HUES48 (cell line): ENCODE measurements around the gene TTC38.

Source experiments
- H3K27ac ChIP-seq: one replicate; pipeline ENCODE4 v1.7.0; 2013; ENCODE audit warnings: low read depth, low read length, inconsistent platforms
- H3K27me3 ChIP-seq: 2 replicates; pipeline ENCODE4 v1.6.1; 2013; ENCODE audit warnings: mild to moderate bottlenecking, low read length; ENCODE audit not compliant: control insufficient read depth, insufficient read depth
- H3K36me3 ChIP-seq: 2 replicates; pipeline ENCODE4 v1.6.1; 2013; ENCODE audit warnings: low read length; ENCODE audit not compliant: control insufficient read depth, insufficient read depth
- H3K4me1 ChIP-seq: 2 replicates; pipeline ENCODE4 v1.6.1; 2013; ENCODE audit warnings: mild to moderate bottlenecking, low read length; ENCODE audit not compliant: control insufficient read depth, insufficient read depth
- H3K4me3 ChIP-seq: 2 replicates; pipeline ENCODE4 v1.5.1; 2013; ENCODE audit warnings: mild to moderate bottlenecking, low read depth, low read length
- H3K9ac ChIP-seq: 2 replicates; pipeline ENCODE4 v1.6.1; 2013; ENCODE audit warnings: mild to moderate bottlenecking, low read depth, low read length, moderate library complexity
- H3K9me3 ChIP-seq: 2 replicates; pipeline ENCODE4 v1.6.1; 2013; ENCODE audit warnings: low read length; ENCODE audit not compliant: control insufficient read depth, insufficient read depth

The TTC38 gene

DNA sequence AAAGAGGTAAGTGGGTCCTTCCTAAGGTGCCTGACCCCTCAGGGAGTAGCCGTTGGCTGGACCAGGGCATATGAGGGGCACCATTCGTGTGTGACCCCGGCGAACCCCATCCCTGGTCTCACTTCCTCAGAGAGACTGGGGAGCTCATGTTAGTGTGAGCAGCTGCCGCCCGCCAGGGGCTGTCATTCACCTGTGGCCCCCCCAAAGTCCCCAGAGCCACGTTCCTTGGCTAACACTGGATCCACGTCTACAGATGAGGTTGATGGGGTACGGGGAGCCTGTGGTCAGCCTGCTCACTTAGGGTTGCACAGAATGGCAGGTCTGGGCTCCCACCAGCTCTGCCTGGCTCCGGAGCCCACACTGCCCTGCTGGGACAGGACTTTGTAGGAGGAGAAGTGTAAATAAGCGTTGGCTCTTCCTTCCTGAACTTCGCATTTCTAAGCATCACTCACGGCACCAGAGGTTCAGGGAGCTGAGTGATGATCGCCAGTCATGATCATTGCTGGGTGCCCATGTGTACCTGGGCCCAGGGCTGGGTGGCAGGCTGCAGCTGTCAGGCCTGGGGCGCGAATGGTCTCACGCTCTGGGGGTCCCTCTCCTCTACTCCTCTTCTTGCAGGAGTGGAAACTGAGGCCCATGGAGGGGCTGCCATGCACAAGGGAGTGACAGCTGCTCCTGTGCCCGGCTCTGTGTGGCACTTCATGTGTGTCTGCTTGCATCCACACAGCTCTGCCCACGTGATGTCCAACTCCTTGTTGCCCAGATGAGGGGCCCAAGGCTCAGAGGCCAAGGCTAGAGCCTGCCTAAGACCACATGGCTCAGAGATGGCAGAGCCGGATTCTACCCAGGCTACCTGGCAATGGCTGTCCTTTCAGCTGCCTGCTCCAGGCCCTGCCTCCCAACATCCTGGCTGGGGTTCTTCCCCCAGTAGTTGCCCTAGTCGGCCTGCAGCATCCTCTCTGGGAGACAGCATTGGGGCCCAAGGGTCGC, 11.1 kb downstream of the TTC38 start:
- Histone ChIP-seq H3K4me1 (no peaks in the 10 kb centered on the region), H3K36me3 (peaks cover 72% of the 10 kb centered on the region), H3K9ac (no peak overlapping the region), H3K27me3 (no peaks in the 10 kb centered on the region), H3K27ac (no peak overlapping the region), H3K4me3 (no peak overlapping the region), H3K9me3 (no peaks in the 10 kb centered on the region)

DNA sequence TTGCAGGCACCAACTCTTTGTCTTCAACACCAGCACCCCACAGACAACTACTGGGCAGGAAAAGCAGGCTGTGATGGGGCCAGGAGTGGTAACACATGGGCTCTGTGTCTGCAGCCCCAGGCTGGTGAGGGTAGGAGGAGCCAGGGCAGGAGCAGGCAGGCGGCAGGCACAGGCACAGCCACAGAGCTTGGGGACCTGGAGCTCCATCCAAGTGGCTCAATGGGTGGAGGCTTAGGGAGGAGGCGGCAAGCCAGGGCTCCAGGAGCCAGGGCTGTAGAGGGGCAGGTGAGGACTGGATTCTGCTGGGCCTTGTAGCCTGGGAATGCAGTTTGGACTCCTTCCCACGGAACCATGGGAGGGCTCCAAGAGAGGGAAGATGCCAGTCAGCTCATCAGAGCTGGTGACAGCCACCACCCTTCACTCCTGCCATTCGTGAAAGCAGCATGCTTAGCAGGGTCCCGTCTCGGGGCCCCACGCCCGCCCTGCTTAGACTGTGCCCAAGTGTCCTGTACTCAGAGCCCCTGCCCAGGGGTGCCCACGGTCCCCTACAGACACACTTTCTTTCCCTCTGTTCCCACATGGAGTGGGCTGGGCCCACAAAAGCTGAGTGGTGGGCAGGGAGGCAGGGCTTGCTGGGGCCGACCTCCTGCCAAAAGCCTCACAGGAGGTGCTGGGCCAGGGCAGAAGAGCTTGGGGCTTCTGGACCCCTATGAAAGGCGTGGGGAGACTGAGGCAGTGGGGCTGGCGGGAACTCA, 12.4 kb downstream of the TTC38 start:
- Histone ChIP-seq H3K9ac (no peak overlapping the region), H3K27ac (no peak overlapping the region), H3K36me3 (peaks cover 78% of the 10 kb centered on the region), H3K4me3 (no peak overlapping the region), H3K9me3 (no peaks in the 10 kb centered on the region), H3K27me3 (no peaks in the 10 kb centered on the region), H3K4me1 (no peaks in the 10 kb centered on the region)

DNA sequence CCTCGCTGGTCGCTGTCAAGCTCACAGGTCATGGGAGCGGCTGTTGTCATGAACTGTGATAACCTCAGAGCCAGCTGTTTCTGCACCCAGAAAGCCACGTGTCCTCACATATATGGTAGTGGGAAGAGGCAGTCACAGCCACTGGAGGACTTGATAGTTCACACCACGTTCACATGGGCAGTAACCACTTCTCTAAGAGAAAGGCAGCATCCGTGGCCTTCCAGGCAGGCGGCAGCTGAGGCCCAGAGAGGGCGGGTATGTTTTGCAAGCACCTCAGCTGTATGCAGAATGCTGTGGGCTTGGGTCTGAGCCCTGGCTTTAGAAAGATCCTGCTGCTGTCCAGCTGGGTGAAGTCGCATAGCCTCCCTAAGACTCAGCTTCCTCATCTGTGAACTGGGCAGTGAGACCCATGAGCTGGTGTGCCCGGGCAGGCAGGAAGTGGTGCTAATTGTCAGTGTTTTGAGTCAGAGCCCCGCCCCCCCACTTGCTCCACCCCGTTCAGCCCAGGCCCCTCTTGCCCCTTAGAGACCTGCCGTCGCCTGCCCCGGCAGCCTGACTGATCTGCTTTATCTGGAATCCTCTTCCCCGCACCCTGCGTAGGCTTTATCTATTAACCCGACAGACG, 13.3 kb downstream of the TTC38 start:
- H3K36me3 ChIP-seq = peaks cover 73% of the 10 kb centered on the region

DNA sequence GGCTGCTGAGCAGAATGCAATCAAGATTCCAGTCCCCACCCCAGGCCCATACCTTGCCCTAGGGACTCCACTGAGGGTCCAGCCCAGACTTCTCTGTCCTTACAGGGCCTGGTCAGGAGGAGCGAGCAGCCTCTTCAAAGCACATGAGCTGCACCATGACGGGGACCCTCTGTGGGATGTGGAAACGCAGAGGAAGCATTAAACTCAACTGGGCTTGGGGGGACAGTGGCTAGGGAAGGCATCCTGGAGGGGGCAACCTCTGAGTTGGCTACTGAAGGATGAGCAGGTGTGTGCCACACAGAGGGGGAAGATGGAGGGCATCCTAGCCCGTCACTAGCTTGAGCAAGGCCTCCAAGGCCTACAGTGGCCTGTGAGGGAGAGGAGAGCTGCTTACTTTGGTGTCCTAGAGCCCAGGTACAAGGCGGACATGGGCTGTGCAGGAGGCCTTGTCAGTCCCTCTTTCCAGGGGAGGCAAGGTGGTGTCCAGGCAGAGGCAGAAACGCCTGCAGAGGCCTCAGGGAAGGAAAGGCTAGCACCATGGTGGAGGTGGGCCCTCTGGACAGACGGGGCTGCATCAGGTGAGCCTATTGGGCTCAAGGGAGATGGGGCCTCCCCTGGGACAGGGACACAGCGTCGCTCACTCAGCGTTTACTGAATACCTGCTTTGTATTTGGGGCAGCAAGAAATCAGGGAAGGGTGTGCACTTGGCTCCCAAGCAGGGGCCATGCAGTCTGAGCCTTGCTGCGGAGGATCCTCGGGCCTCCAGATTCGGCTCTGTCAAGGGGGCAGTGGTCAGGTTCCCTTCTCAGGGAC, 14.3 kb downstream of the TTC38 start:
- Histone ChIP-seq H3K9ac (no peak overlapping the region), H3K4me3 (no peak overlapping the region), H3K9me3 (no peaks in the 10 kb centered on the region), H3K27me3 (no peaks in the 10 kb centered on the region), H3K27ac (no peak overlapping the region), H3K4me1 (no peaks in the 10 kb centered on the region), H3K36me3 (peaks cover 67% of the 10 kb centered on the region)

More for the DNA sequence above, 13.3 kb downstream of the TTC38 start:
- no peaks in the 10 kb centered on the region for H3K9me3 ChIP-seq
- no peak overlapping the region for H3K9ac ChIP-seq
- H3K27me3 ChIP-seq = no peaks in the 10 kb centered on the region
- no peaks in the 10 kb centered on the region for H3K4me1 ChIP-seq
- H3K4me3 ChIP-seq = no peak overlapping the region
- no peak overlapping the region for H3K27ac ChIP-seq

DNA sequence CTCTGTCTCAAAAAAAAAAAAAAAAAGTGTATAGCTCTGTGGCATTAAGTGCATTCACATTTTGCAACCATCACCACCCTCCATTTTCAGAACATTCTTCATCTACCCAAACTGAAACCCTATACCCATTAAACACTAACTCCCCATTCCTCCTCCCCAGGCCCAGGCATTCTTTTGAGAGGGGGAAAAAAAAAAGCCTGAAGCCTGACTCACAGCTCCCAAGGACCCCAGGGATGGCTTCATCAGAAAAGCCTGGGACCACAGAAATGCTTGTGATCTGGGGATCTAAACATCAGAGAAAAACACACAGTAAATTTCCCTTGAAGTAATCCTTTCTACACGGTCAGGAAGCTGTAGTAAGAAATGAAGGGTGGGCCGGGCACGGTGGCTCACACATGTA, 18.2 kb downstream of the TTC38 start:
- no peaks in the 10 kb centered on the region for H3K27me3 ChIP-seq
- H3K9ac ChIP-seq = no peak overlapping the region
- H3K4me1 ChIP-seq = no peaks in the 10 kb centered on the region
- no peaks in the 10 kb centered on the region for H3K9me3 ChIP-seq
- H3K4me3 ChIP-seq = no peak overlapping the region
- H3K36me3 ChIP-seq = peaks cover 35% of the 10 kb centered on the region
- H3K27ac ChIP-seq = no peak overlapping the region

DNA sequence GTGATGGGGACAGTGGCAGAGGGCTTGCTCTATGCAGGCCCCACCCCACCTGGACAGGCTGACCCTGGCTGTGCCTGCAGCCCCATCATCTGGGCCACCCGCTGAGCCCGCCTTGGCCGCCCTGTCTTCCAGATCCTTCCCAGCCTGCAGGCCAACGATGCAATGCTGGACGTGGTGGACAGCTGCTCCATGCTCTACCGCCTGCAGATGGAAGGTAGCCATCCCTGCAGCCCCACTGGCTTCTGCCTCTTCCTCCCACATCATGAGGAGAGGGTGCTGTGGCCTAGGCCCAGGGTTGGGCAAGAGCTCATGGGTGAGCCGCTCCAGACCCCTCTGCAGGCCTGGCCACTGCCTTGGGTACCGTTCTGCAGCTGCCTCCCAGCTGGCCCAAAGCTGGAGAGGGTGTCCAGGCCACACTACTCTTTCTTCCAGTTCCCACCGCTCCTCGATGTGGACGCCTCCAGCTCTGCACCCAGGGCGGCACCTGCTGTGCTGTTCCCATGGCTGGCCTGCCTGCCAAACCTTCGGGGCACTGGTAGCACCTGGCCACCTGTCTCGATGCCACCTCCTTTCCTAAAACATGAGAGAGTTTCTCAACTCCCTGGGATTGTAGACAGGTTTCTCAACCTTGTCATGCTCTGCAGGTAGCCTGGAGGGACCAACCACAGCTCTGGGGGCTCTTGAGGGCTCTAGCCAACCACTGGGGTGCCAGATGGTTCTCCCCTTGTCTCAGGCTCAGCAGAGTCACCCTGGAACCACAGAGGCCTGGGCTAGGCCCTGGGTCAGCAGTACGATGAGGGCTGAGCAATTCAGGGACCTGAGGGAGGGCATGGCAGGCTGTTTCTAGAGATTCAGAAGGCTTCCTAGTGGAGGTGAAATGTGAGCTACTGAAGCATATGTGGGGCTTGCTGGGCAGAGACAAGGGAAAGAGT, 19.4 kb downstream of the TTC38 start:
- Histone ChIP-seq H3K27me3 (no peaks in the 10 kb centered on the region), H3K4me3 (no peak overlapping the region), H3K9me3 (no peaks in the 10 kb centered on the region), H3K27ac (no peak overlapping the region), H3K36me3 (peaks cover 24% of the 10 kb centered on the region), H3K9ac (no peak overlapping the region), H3K4me1 (no peaks in the 10 kb centered on the region)

DNA sequence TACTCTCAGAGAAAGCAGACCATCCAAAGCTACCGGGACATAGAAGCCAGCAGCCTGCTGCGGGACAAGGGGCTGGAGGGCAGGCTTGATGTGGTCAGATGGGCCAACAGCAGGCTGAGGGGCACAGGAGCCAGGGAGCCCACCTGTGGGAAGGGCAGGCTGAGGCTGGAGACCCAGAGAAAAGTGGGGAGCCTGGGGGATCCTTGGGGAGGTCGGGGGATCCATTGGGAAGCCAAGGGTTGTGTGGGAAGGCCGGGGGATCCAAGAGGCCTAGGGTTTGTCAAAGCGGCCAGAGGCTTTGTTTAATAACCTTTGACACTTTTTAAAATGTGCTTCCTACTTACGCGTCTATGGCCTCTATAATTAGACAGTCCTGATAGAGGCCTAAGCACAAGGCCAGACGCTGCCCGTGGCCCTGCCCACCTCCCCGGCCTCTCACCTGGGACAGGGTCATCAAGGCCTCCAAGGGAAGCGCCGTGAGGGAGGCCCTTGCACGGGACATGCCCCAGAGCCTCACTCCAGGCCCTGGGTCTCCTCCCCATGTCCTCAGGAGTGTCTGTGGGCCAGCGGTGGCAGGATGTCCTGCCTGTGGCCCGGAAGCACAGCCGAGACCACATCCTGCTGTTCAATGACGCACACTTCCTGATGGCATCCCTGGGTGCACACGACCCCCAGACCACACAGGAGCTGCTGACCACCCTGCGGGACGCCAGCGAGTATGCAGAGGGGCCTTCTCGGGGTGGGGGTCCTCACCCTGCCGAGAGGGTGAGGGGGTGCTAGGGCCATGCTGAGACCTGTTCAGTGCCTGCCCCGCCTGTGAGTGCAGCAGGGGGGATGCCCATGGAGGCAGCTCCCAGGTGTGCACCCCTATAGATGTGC, 20.3 kb downstream of the TTC38 start:
- H3K36me3 ChIP-seq = peaks cover 19% of the 10 kb centered on the region
- no peak overlapping the region for H3K4me3 ChIP-seq
- H3K27ac ChIP-seq = no peak overlapping the region
- H3K9ac ChIP-seq = no peak overlapping the region
- H3K4me1 ChIP-seq = no peaks in the 10 kb centered on the region
- H3K9me3 ChIP-seq = no peaks in the 10 kb centered on the region
- no peaks in the 10 kb centered on the region for H3K27me3 ChIP-seq

DNA sequence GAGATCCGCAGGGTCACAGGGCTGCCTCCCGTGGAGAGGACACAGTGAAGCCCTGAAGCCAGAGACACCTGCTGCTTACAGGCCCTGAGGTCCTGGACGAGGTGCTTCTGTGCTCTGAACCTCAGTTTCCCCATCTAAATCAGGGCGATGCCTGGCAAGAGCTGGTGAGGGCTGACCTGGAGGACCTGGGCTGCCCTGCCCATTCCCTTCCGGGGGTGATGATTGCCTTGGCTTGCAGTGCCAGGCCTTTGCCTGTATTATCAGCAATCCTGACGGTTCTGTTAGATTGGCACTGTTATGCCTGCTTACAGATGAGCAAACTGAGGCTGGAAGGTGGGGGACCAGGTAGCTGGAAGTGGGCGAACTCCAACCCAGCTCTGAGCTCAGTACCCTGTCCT, 21.0 kb downstream of the TTC38 start:
- Histone ChIP-seq H3K9me3 (no peaks in the 10 kb centered on the region), H3K27ac (no peak overlapping the region), H3K4me3 (no peak overlapping the region), H3K27me3 (no peaks in the 10 kb centered on the region), H3K9ac (no peak overlapping the region), H3K36me3 (peaks cover 17% of the 10 kb centered on the region), H3K4me1 (no peaks in the 10 kb centered on the region)

DNA sequence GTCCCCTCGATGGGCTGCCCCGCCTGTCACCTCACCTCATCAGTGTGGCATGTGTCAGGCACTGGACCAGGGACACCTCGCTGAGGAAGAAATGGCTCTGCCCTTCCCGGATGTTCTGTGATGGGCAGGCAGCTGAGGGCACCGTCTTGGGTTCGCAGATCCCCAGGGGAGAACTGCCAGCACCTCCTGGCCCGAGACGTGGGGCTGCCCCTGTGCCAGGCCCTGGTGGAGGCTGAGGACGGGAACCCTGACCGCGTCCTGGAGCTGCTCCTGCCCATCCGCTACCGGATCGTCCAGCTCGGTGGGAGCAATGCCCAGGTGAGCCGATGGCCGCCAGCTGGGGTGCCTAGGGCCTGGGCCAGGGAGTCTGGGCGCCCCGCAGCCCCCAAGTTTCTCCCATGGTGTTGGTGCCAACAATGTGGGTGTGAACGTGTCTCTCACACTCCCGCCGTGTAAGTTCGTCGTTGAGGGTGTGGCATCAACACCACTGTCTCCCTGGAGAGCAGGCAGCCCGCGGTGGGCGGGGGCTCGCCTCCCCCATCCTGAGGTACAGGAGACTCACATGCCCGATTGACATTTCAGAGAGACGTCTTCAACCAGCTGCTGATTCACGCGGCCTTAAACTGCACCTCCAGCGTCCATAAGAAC, 21.6 kb downstream of the TTC38 start:
- Histone ChIP-seq H3K27ac (no peak overlapping the region), H3K27me3 (no peaks in the 10 kb centered on the region), H3K4me1 (no peaks in the 10 kb centered on the region), H3K4me3 (no peak overlapping the region), H3K9me3 (no peaks in the 10 kb centered on the region), H3K9ac (no peak overlapping the region), H3K36me3 (peaks cover 12% of the 10 kb centered on the region)
